ENCODE results near the gene SYT8.
"Not testable (repeated sequence)": the region's sequence is repeated elsewhere in the genome, so short reads cannot be mapped to it uniquely, and the experiment has no call there.

The SYT8 gene

DNA sequence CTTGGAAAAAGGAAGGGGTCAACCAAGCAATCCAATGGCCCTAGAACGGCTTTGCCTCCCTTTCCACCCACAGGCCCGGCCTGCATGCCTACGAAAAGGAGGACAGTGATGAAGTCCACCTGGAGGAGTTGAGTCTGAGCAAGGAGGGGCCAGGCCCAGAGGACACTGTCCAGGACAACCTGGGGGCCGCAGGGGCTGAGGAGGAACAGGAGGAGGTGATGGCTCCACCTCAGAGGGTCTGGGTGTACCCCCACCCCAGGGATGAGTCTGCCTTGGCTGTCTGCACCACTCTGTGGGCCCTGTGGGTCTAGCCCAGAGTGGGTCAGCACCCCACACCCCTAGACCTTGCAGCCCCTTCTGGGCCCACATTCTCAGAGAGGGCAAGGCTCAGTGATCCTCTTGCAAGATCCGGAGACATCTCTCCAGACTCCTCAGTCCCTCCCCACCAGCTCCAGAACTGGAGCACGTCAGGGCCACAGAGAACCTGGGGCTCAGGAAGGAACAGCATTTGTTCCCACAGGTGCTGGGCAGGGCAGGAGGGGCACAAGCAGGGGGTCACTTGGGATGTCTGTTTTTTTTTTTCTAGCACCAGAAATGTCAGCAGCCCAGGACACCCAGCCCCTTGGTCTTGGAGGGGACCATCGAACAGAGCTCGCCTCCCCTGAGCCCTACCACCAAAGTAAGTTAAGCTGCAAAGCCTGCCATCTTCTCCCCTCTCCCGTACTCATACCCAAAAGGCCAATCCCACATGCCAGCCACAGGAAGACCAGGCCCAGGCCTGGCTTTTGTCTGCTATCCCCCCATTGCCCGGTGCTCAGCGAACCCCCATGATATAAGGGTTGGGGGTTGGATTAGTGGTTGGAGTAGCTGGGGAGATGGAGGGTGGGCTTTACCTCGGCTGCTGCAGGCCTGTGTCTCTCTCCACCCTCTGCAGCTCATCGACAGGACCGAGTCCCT is 48.8 kb downstream of the SYT8 start:
- H3K4me1 Mint-ChIP-seq (ENCODE audit: low read depth) = peaks cover 6% of the 10 kb centered on the region
- H3K9me3 Mint-ChIP-seq (ENCODE audit: low read depth) = no peaks in the 10 kb centered on the region
- H3K27ac Mint-ChIP-seq = no peak overlapping the region
- H3K4me3 Mint-ChIP-seq = no peak overlapping the region
- no peaks in the 10 kb centered on the region for H3K27me3 Mint-ChIP-seq
- no peaks in the 10 kb centered on the region for H3K36me3 Mint-ChIP-seq

- Mint-ChIP-seq H3K9me3 (ENCODE audit: low read depth) (no peaks in the 10 kb centered on the region), H3K27ac (no peak overlapping the region), H3K27me3 (no peaks in the 10 kb centered on the region), H3K4me3 (no peak overlapping the region), H3K36me3 (no peaks in the 10 kb centered on the region), H3K4me1 (ENCODE audit: low read depth) (peaks cover 11% of the 10 kb centered on the region)
Observed at GRCh38 chr11:1884303-1884700, 49.5 kb downstream of the SYT8 start.

- H3K4me1 Mint-ChIP-seq (ENCODE audit: low read depth) = peaks cover 22% of the 10 kb centered on the region
- H3K27ac Mint-ChIP-seq; H3K9me3 Mint-ChIP-seq (ENCODE audit: low read depth); H3K36me3 Mint-ChIP-seq; H3K27me3 Mint-ChIP-seq; H3K4me3 Mint-ChIP-seq: not testable (repeated sequence)
Observed at GRCh38 chr11:1886551-1886950, 51.8 kb downstream of the SYT8 start.

Data from activated naive CD8-positive, alpha-beta T cell (primary cell).